ENCODE measurements around the gene ETV7. TPM values are rescaled to one million over a fixed set of nuclear protein-coding genes. Genes with fewer than 3 reads are reported as not detected.

The ETV7 gene
- polyA plus RNA-seq, 1 of the 3 experiments (the other 2 are of a cell fraction): 0.39 TPM

DNA sequence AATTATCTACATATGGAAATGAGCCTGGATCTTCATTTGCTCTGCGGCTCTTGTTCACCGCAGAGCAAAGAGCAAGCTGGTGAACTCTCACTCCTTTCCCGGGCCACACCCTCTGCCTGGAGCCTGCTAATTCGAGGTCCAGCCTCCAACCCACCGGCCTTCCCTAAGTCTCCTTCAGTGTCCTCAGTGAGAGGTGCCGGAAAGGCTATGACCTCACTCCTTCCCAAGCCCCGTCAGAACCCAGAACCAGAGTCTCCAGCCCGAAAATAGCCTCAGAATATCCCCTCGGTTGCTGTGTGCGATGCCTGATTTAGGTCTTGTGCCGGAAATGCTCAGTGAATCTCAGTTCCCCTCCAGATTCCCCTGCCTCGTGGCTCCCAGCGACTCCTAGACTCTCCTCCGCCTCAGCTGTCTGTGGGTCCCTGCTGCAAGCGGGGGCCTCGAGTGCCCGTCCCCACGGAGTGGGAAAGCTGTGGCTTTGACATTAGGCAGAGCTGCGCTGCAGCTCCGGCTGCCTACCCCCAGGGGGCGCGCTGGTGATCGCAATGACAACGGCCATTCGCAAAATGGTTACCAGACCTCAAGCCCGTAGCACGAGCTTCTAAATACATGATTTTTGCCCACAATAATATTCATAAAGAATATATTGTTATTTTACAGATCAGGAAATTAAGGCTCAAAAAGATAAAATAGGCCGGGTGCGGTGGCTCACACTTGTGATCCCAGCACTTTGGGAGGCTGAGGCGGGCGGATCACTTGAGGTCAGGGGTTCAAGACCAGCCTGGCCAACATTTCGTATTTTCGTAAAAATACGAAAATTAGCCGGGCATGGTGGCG lies 46.6 kb downstream of the ETV7 start:
- Histone ChIP-seq H4K20me1 (ENCODE audit: insufficient read depth) (no peaks in the 10 kb centered on the region), H3K4me2 (peak overlapping the region; percentile 24; the same call in 1 of the 2 replicates), H3K27ac (ENCODE audit: low read depth in 2 of 2, low read length in 1 of 2) (no peak overlapping the region), H3K4me1 (ENCODE audit: control insufficient read depth in 1 of 2, insufficient read depth in 2 of 2, low read depth in 1 of 2, low read length in 1 of 2) (no peaks in the 10 kb centered on the region; a peak in 1 of 4 replicates), H3K4me3 (ENCODE audit: low read depth in 2 of 2, low read length in 1 of 2) (peak overlapping the region in 1 of 2 experiments; percentile 48; a peak in 1 of 4 replicates), H3K27me3 (ENCODE audit: insufficient read depth) (peaks cover 14% of the 10 kb centered on the region; the same call in 1 of the 2 replicates), H3K36me3 (replicated peaks in 1 of 2; ENCODE audit: control insufficient read depth in 1 of 2, insufficient read depth in 2 of 2, low read length in 1 of 2) (no peaks in the 10 kb centered on the region), H3K9me3 (no peaks in the 10 kb centered on the region), H2AFZ (ENCODE audit: low read depth) (peak overlapping the region; percentile 84), H3K79me2 (ENCODE audit: insufficient read depth) (no peaks in the 10 kb centered on the region), H3K9me2 (no peaks in the 10 kb centered on the region), H3K9ac (no peak overlapping the region), H3F3A (replicated peaks; ENCODE audit: insufficient read depth) (no peaks in the 10 kb centered on the region)
- peak; percentile 82 for DNase-seq
- POLR2A ChIA-PET: interaction anchor here (0.5 to 1.1 kb wide), 2 partner anchors 105 to 148 kb away, joined by 3 read pairs; no protein-coding TSS in a partner anchor
- 44% methylated on average over 32 of the region's 36 CpGs for WGBS (ENCODE audit: low lambda C conversion rate)
- CTCF ChIA-PET: interaction anchor here (0.6 to 3.7 kb wide), 39 partner anchors 8 to 654 kb away, joined by 3 to 49 read pairs (median 5); no protein-coding TSS in a partner anchor
- TF ChIP-seq RFX5 (IDR thresholded peaks at IDR 0.05; ENCODE audit: low read length) (no peak), RXRA (IDR thresholded peaks at IDR 0.05; ENCODE audit: borderline replicate concordance, low read depth) (no peak), GABPA (IDR thresholded peaks at IDR 0.05; ENCODE audit: low read depth) (no peak), NFIC (IDR thresholded peaks at IDR 0.05; ENCODE audit: borderline replicate concordance) (no peak), TAF1 (IDR thresholded peaks at IDR 0.05; ENCODE audit: borderline replicate concordance, low read depth, low read length) (no peak), RAD21 (IDR thresholded peaks at IDR 0.05; ENCODE audit: low read length) (peak; percentile 68), SIN3A (IDR thresholded peaks at IDR 0.05; ENCODE audit: borderline replicate concordance, low read depth, low read length) (no peak), MXI1 (IDR thresholded peaks at IDR 0.05; ENCODE audit: low read depth, low read length) (peak; percentile 31; the same call in 1 of the 2 replicates), FOSL2 (IDR thresholded peaks at IDR 0.05; ENCODE audit: borderline replicate concordance, low read depth) (no peak), GATA2 (CRISPR knock-in tag; IDR thresholded peaks at IDR 0.05) (no peak), FOXJ3 (CRISPR knock-in tag; IDR thresholded peaks at IDR 0.05) (no peak), JUND (IDR thresholded peaks at IDR 0.05) (no peak), TEAD4 (IDR thresholded peaks at IDR 0.05; ENCODE audit: borderline replicate concordance, insufficient read depth) (no peak), YY1 (IDR thresholded peaks at IDR 0.05; ENCODE audit: low read depth) (peak; percentile 78; the same call in 1 of the 2 replicates), EZH2phosphoT487 (IDR thresholded peaks at IDR 0.05; ENCODE audit: borderline replicate concordance, low read depth) (no peak), EP300 (IDR thresholded peaks at IDR 0.05; ENCODE audit: borderline replicate concordance in 1 of 2, low read depth in 1 of 2, low read length in 1 of 2) (no peak), TCF12 (IDR thresholded peaks at IDR 0.05) (no peak), SMC3 (IDR thresholded peaks at IDR 0.05; ENCODE audit: low read depth, low read length) (peak; percentile 76), POLR2AphosphoS5 (IDR thresholded peaks at IDR 0.05; ENCODE audit: low read depth, low read length) (no peak), RCOR1 (IDR thresholded peaks at IDR 0.05; ENCODE audit: low read length) (0 out of 2 replicates have a peak, but pooled peaks have one; percentile 33)
- TF ChIP-seq, protein P1, sequence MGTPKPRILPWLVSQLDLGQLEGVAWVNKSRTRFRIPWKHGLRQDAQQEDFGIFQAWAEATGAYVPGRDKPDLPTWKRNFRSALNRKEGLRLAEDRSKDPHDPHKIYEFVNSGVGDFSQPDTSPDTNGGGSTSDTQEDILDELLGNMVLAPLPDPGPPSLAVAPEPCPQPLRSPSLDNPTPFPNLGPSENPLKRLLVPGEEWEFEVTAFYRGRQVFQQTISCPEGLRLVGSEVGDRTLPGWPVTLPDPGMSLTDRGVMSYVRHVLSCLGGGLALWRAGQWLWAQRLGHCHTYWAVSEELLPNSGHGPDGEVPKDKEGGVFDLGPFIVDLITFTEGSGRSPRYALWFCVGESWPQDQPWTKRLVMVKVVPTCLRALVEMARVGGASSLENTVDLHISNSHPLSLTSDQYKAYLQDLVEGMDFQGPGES (IDR thresholded peaks at IDR 0.05; ENCODE audit: low read depth, low read length): no peak
- TF ChIP-seq, protein P2, sequence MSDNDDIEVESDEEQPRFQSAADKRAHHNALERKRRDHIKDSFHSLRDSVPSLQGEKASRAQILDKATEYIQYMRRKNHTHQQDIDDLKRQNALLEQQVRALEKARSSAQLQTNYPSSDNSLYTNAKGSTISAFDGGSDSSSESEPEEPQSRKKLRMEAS (IDR thresholded peaks at IDR 0.05; ENCODE audit: low read depth): peak; percentile 58; the same call in 1 of the 2 replicates
- TF ChIP-seq, protein P3, sequence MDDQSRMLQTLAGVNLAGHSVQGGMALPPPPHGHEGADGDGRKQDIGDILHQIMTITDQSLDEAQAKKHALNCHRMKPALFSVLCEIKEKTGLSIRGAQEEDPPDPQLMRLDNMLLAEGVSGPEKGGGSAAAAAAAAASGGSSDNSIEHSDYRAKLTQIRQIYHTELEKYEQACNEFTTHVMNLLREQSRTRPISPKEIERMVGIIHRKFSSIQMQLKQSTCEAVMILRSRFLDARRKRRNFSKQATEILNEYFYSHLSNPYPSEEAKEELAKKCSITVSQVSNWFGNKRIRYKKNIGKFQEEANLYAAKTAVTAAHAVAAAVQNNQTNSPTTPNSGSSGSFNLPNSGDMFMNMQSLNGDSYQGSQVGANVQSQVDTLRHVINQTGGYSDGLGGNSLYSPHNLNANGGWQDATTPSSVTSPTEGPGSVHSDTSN (IDR thresholded peaks at IDR 0.05): no peak
- TF ChIP-seq, protein P4, sequence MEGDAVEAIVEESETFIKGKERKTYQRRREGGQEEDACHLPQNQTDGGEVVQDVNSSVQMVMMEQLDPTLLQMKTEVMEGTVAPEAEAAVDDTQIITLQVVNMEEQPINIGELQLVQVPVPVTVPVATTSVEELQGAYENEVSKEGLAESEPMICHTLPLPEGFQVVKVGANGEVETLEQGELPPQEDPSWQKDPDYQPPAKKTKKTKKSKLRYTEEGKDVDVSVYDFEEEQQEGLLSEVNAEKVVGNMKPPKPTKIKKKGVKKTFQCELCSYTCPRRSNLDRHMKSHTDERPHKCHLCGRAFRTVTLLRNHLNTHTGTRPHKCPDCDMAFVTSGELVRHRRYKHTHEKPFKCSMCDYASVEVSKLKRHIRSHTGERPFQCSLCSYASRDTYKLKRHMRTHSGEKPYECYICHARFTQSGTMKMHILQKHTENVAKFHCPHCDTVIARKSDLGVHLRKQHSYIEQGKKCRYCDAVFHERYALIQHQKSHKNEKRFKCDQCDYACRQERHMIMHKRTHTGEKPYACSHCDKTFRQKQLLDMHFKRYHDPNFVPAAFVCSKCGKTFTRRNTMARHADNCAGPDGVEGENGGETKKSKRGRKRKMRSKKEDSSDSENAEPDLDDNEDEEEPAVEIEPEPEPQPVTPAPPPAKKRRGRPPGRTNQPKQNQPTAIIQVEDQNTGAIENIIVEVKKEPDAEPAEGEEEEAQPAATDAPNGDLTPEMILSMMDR (IDR thresholded peaks at IDR 0.05): peak; percentile 98
- TF ChIP-seq, protein P5, sequence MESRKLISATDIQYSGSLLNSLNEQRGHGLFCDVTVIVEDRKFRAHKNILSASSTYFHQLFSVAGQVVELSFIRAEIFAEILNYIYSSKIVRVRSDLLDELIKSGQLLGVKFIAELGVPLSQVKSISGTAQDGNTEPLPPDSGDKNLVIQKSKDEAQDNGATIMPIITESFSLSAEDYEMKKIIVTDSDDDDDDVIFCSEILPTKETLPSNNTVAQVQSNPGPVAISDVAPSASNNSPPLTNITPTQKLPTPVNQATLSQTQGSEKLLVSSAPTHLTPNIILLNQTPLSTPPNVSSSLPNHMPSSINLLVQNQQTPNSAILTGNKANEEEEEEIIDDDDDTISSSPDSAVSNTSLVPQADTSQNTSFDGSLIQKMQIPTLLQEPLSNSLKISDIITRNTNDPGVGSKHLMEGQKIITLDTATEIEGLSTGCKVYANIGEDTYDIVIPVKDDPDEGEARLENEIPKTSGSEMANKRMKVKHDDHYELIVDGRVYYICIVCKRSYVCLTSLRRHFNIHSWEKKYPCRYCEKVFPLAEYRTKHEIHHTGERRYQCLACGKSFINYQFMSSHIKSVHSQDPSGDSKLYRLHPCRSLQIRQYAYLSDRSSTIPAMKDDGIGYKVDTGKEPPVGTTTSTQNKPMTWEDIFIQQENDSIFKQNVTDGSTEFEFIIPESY (IDR thresholded peaks at IDR 0.05; ENCODE audit: borderline replicate concordance, low read depth): no peak
